Hepatocyte (in vitro differentiated cells): ENCODE data around the gene AFAP1.

Experiments
- CTCF ChIP-seq: fragments of 200-600 bp; sonication (generic); IDR thresholded peaks from 2 replicates; pipeline ENCODE4 v1.5.1; 2016; ENCODE audit warnings: antibody characterized with exemption, mild to moderate bottlenecking; ENCODE audit not compliant: poor library complexity
- EZH2 ChIP-seq: fragments of 200-600 bp; sonication (generic); IDR thresholded peaks from 2 replicates; pipeline ENCODE4 v1.6.1; 2016; ENCODE audit warnings: antibody characterized with exemption, mild to moderate bottlenecking, borderline replicate concordance
- EZH2phosphoT487 ChIP-seq: fragments of 200-600 bp; sonication (generic); IDR thresholded peaks from one replicate; pipeline ENCODE4 v1.6.1; 2018; ENCODE audit warnings: antibody characterized with exemption, mild to moderate bottlenecking, low read depth, moderate library complexity; ENCODE audit not compliant: unreplicated experiment, severe bottlenecking

GRCh38 chr4:7716010-7716721 lies 223.5 kb downstream of the AFAP1 start:
- no peak for TF ChIP-seq CTCF
- TF ChIP-seq EZH2 = no peak
- TF ChIP-seq EZH2phosphoT487 = no peak
